ENCODE data around the gene ALS2CL. TPM values are rescaled to one million over a fixed set of nuclear protein-coding genes. Genes with fewer than 3 reads are reported as not detected.

Gene ALS2CL
- total RNA-seq, 4 donors from 2014 or later, result 3.7 to 30.6 (median 6.7) TPM

GRCh38 chr3:46711305-46711704 is 17.8 kb upstream of the ALS2CL start:
- TF ChIP-seq, protein P1, sequence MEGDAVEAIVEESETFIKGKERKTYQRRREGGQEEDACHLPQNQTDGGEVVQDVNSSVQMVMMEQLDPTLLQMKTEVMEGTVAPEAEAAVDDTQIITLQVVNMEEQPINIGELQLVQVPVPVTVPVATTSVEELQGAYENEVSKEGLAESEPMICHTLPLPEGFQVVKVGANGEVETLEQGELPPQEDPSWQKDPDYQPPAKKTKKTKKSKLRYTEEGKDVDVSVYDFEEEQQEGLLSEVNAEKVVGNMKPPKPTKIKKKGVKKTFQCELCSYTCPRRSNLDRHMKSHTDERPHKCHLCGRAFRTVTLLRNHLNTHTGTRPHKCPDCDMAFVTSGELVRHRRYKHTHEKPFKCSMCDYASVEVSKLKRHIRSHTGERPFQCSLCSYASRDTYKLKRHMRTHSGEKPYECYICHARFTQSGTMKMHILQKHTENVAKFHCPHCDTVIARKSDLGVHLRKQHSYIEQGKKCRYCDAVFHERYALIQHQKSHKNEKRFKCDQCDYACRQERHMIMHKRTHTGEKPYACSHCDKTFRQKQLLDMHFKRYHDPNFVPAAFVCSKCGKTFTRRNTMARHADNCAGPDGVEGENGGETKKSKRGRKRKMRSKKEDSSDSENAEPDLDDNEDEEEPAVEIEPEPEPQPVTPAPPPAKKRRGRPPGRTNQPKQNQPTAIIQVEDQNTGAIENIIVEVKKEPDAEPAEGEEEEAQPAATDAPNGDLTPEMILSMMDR (IDR thresholded peaks at IDR 0.05), result no peak
- no peak for ATAC-seq (ENCODE audit: low FRiP score)
- DNase-seq (ENCODE audit: low spot score), result no peak

- ATAC-seq (ENCODE audit: low FRiP score), result no peak
- no peak for DNase-seq (ENCODE audit: low spot score)
- TF ChIP-seq, protein P1 (IDR thresholded peaks at IDR 0.05), result no peak
Measured at GRCh38 chr3:46710671-46711295, 17.3 kb upstream of the ALS2CL start.

DNA sequence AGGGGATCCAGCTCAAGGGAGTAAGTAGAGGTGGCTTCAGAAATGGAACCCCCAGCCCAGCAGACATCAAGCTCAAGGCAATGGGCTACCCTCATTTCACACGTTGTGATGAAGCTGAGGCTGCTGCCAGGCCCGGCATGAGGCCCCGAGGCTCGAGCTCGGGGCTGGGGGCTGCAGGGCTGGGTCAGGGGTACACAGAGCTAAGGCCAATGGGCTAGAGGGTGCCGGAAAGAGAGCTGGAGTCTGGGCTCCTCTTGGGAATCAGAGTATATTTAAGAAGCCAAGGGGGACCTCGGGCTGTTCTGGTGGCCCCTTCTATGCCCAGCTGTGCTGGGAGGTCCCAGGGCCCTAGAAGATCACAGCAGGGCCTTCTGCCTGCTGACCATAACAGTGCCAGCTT is 16.8 kb upstream of the ALS2CL start:
- no peak for ATAC-seq (ENCODE audit: low FRiP score)
- DNase-seq (ENCODE audit: low spot score), result no peak
- TF ChIP-seq, protein P1 (IDR thresholded peaks at IDR 0.05), result no peak

DNA sequence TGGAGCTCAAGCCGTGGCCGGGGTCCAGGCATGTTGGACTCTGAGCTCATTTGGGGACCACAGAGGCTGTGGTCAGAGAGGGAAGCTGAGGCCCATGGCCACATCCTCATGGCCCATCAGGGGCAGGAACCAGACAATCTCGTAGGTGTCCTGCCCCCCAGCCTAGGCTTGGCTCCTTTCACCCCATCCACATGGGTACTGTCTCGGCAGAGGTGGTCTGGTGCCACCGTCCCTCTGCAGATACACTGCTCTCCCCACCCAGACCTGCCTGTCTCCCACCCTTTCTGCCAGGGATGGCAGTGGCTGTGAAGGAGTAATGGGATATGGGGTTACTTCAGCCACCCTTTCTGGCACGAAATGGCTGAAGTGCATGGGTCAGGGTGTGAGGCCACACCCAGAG is 16.2 kb upstream of the ALS2CL start:
- DNase-seq (ENCODE audit: low spot score), result no peak
- no peak for ATAC-seq (ENCODE audit: low FRiP score)
- TF ChIP-seq, protein P1 (IDR thresholded peaks at IDR 0.05), result no peak

GRCh38 chr3:46709157-46709654 is 15.7 kb upstream of the ALS2CL start:
- TF ChIP-seq, protein P1 (IDR thresholded peaks at IDR 0.05), result no peak
- ATAC-seq (ENCODE audit: low FRiP score) (no peak), DNase-seq (ENCODE audit: low spot score) (no peak)

- TF ChIP-seq, protein P1 (IDR thresholded peaks at IDR 0.05), result no peak
- ATAC-seq (ENCODE audit: low FRiP score) (no peak), DNase-seq (ENCODE audit: low spot score) (no peak)
Measured at GRCh38 chr3:46708401-46709156, 15.1 kb upstream of the ALS2CL start.
